Measurements from ENCODE around the gene ZBTB12.

Gene ZBTB12

DNA sequence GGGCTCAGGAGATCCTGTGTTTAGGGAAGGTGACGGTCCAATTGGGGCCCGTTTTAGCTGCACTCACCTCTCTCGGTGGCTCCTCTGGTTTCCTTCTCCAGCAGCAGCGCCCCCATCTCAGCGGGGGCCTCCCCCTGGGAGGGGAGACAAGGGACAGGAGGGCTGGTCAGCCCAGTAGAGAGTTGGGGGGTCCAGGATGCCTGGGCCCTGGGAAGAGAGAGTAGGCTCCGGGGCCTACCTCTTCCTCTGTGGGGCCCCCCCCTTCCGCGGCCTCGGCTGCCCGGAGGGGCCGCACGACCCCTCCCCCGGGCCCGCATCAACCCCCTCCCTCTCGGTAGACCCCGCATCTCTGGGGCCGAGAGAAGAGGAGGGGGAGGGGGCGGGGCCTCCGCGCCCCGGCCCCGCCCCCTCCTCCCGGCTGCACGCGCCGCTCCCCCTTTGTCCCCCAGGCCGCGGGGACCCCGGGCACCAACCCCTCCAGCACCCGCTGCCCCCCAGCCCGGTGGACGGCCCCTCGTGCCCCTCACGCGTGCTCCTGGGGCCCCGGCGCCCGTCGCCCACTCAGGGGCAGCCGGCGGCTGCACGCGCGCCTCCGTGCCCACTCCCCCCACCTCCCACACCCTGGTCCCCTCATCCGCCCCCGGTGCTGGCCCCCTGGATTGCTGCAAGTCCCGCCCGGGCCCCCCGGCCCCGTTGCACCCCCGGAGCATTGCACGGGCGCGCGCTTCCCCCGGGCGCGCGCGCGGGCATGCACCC, 4.9 kb downstream of the ZBTB12 start:
- no peak for DNase-seq

DNA sequence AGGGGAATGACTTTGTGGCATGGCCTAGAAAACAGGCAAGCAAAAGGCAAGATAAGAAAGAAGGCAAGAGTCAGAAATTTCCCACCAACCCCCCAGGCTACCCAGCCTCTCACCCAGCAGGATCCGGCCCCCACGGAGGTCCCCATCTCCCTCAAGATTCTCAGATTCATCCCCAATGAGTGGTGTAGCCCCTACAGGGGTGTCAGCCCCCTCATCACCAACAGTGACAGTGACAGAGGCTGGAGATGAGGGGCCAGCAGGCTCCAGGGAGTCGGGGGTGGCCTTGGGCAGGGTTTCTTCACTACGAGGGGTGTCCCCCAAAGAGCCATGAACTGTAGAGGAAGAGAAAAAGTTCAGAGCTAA, 5.4 kb downstream of the ZBTB12 start:
- no peak for DNase-seq

- DNase-seq, result no peak
These were observed 9.1 kb downstream of the ZBTB12 start for GRCh38 chr6:31892821-31893220.

GRCh38 chr6:31889331-31889972, 12.4 kb downstream of the ZBTB12 start:
- no peak for DNase-seq

DNA sequence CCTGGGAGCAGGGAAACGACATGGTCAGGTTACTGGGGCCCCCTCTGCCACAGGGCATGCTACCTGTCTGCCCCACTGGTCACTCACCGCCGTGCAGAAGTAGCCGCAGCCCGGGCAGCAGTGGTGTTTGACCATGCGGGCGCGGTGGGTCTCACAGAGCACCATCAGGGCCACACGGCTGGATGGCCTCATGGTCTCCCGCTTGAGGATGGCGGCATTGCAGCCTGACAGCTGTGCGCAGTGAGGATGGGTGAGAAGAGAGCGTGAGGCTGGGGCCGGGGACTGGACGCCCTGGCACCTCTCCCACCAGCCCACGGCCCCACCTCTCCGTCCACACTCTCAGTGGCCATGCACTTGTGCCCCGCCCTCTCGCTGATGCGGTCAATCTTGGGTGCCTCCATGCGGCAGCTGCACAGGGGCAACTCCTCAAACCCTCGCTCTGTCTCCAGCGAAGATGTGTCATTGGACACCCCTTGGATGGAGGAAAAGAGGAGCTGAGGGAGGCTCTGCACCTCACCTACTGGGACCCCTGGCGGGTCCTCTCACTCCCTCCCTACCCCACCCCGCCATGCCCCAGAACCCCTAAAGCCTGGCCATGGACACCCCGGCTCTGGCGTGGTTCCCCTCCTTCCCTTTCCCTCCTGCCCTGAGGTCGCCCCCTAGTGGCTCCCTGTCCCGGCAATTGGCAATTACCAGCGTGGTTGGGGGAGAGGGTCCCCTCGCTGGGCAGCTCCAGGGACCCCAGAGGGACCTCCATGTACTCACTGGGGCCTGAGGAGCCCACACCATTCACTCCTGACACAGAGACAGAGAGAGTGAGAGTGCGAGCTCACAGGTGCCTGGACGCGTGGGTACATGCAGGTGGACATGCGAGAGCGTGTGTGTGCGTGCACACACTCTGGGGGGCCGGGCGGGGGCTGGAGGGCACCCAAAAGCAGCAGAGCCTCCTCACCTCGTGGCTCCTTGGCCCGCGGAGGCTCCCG, 13.3 kb downstream of the ZBTB12 start:
- DNase-seq, result peak; percentile 33 to 83 (median 53)

DNA sequence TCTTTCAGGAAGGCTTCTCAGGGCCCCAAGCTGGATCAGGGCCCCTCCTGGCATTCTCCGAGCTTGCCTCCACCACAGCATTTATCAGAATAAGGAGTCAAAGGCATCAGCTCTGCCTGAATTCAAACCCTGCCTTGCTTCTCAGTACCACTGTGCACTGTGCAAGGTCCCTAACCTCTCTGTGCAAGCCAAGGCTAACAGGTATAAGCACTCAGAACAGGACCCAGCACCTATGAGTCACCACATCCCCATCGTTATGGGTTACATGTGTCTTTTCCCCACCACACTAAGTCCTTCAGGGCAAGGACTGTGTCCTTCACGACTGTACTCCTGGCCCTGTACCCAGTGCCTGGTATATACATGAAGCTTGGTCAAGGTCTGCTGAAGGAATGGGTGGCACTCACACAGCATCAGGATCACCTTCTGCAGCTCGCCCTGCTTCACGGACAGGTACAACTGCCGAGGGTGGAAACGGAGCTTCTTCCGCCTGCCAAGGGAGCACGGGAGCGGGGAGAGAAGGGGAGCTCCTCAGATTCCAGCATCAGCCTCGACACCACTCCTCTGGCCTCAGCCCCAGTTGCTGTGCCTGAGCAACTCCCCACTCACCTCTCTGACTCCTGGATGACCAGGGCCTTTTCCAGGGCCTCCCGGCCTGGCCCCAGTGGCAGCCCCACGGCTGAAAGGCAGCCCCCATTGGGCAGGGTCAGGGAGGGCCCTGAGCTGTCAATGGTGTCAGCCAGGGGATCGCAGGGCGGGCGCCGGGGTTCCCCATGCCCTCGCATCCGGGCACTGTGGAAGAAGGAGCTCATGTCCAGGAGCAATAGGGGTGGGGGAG, 14.5 kb downstream of the ZBTB12 start:
- no peak for DNase-seq

DNA sequence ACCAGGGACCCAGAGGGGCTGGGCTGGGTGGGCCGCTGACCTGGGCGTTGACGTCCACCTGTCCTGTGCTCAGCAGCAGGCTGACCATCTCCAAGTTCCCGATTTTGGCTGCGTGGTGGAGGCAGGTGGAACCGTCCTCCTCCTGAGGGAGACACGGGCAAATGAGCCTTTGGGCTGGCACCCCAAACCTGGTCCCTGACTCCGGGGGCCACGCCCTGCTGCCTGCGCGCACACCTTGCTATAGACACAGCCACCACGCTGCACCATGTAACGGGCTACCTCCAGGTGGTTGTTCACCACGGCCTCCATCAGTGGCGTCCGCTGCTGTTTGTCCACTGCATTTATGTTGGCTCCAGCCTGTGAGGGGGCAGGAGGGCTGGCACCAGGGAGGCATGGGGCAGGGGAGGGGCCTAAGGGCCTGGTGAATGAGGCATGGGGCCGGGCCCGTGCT, 15.3 kb downstream of the ZBTB12 start:
- no peak for DNase-seq

GRCh38 chr6:31884528-31885035, 17.3 kb downstream of the ZBTB12 start:
- no peak for DNase-seq

GRCh38 chr6:31883676-31884075, 18.2 kb downstream of the ZBTB12 start:
- no peak for DNase-seq

DNA sequence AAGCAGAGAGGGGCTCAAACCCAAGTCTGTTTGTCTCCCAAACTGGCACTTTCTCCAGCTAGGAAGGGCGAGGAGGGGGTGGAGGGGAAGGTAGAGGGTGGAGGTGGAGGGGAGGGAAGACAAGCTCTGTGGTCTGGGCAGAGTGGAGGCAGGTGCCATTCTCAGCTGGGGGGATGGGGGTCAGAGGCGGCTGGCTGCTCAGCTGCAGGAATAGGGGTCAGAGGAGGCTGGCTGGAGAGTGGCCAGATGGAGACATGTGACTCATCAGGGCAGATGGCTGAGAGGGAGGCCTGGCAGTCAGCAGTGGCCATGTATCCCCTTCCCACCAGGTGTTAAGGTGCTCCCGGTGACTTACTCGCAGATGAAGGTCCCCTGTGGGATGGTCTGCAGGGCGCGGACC, 19.5 kb downstream of the ZBTB12 start:
- no peak for DNase-seq

GRCh38 chr6:31881136-31881859, 20.6 kb downstream of the ZBTB12 start:
- no peak for DNase-seq

- DNase-seq, result no peak
These were observed 21.3 kb downstream of the ZBTB12 start for GRCh38 chr6:31880616-31881015.

GRCh38 chr6:31879901-31880300, 22.0 kb downstream of the ZBTB12 start:
- DNase-seq, result no peak

DNA sequence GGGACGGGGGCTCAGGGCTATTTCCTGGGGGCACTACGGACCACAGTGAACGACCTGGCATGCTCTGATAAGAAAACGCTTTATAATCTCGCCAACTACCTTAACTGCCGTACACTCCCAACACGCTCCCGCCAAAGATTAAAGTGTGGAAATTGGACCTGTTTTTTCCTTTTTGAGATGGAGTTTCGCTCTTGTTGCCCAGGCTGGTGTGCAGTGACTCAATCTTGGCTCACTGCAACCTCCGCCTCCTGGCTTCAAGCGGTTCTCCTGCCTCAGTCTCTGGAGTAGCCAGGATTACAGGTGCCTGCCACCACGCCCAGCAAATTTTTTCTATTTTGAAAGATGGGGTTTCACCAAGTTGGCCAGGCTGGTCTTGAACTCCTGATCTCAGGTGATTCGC, 22.7 kb downstream of the ZBTB12 start:
- DNase-seq, result no peak

DNA sequence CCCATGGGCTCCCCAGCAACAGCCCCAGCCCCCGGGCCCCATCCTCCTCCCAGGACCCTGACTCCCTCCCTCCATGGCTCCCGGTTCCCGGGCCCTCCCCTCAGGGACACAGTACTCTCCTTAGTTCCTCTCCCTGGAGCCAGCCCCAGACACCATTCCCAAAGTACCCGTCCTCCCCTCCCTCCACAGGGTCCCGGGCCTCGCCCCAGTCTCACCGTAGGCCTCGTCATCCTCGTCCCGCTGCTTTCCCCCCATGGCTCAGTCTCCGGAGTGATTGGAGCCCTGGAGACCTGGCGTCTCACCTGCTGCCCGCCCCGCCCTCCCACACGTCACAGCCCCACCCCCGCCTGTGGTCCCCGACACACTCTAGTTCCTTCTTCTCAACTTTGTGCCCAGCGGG, 23.2 kb downstream of the ZBTB12 start, which contains the start of gene SLC44A4:
TSS of gene SLC44A4 (minus strand) at position 272 of the 400 bp plus-strand sequence. CDS start at position 255, 17 bp downstream.
- no peak for DNase-seq

GRCh38 chr6:31878222-31878621, 23.7 kb downstream of the ZBTB12 start:
- DNase-seq, result no peak

DNA sequence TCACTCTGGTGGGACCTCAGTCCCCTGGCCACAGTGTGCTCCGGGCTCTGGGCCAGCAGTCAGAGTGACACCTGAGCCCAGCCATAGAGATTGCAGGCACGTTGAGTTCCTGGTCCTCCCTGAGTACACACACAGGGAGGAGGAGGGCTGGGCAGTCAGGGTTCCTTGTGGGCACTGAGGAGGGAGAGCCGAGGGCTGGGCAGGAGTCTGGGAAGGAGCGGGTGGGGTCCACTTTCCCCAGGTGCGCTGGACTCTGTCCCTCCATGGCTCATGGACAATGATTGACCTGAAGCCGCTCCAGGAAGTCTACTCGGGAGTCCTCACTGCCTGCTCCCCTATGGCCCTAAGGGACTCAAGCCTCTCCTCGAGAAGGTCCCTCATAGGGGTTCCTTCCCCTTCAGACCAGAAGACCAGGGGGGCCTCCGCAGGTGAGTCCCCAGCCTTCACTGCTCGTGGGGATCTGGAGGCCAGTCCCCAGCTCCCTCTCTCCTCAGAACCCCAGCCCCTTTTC, 24.2 kb downstream of the ZBTB12 start:
- no peak for DNase-seq

DNA sequence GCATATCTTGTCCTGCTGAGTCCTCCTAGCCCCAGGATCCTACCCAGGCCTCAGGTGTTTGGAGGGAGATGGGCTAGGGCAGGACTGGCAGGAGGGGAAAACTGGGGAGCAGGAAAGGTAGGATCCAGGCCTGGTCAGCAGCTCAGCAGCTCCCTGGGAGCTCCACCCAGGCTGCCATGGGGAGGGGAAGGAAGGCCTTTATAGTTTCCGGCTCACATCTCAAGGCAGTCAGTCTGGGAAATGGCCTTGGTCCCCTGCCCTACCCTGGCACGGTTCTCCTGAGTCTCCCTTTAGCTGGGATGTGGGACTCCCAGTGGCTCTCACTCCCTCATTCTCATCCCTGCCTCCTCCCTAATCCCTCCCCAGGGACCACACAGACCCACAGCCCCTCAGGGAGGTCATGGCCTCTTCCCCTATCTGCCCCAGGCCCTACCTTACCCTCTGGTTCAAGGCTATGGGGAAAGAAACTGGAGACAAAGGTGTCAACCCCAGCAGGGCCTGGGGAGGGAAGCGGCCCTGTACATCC, 24.7 kb downstream of the ZBTB12 start:
- no peak for DNase-seq

GRCh38 chr6:31876357-31876756, 25.5 kb downstream of the ZBTB12 start:
- DNase-seq, result no peak

DNA sequence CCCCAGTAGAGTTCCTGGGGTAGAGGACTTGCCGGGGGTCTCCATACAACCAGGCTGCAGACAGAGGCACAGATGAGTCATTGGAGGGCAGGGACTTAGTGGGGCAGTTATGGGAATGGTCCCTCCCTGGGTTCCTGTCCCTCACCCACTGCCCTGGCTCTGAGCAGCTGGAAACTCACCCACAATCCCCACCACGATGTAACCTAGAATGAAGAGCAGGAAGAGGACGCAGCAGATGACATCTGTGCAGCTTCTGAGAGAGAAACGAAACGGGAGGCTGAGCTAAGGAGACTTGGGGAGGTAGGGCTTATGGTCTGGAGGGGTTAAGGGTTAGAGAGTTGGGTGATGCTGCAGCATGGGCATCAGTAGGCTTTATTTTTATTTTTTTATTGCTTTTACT, 26.0 kb downstream of the ZBTB12 start:
- DNase-seq, result no peak
